GM10266 (cell line): Measurements from ENCODE around the gene PRDM2.
"Not testable (repeated sequence)": the region's sequence is repeated elsewhere in the genome, so short reads cannot be mapped to it uniquely, and the experiment has no call there.

Experiments used
- DNase-seq: peaks from one replicate; pipeline ENCODE4 v3.0.0; 2012; ENCODE audit errors: extremely low spot score
- CTCF ChIP-seq: IDR thresholded peaks from 2 replicates; pipeline ENCODE4 v1.5.1; 2012; ENCODE audit warnings: mild to moderate bottlenecking, low read depth; ENCODE audit not compliant: control insufficient read depth, insufficient read depth; ENCODE audit errors: missing control alignments

Gene PRDM2

GRCh38 chr1:13681921-13682320 lies 18.1 kb upstream of the PRDM2 start:
- DNase-seq = no peak
- TF ChIP-seq CTCF = no peak

- no peak for DNase-seq
- TF ChIP-seq CTCF = no peak
Observed at GRCh38 chr1:13682444-13682843, 17.5 kb upstream of the PRDM2 start.

- no peak for TF ChIP-seq CTCF
- no peak for DNase-seq
Observed at GRCh38 chr1:13683206-13683605, 16.8 kb upstream of the PRDM2 start.

- no peak for DNase-seq
- no peak for TF ChIP-seq CTCF
Observed at GRCh38 chr1:13687151-13687715, 12.8 kb upstream of the PRDM2 start.

- not testable (repeated sequence) for DNase-seq
Observed at GRCh38 chr1:13693094-13693493, 6.9 kb upstream of the PRDM2 start.

GRCh38 chr1:13694886-13695684 lies 4.9 kb upstream of the PRDM2 start:
- no peak for DNase-seq
- no peak for TF ChIP-seq CTCF

GRCh38 chr1:13697738-13698137 lies 2.2 kb upstream of the PRDM2 start:
- no peak for DNase-seq
- no peak for TF ChIP-seq CTCF

- no peak for DNase-seq
- no peak for TF ChIP-seq CTCF
Observed at GRCh38 chr1:13699510-13699909, 478 bp upstream of the PRDM2 start.
